GM19328 (cell line): Measurements from ENCODE around the gene CFAP97.
"Not testable (repeated sequence)": the region's sequence is repeated elsewhere in the genome, so short reads cannot be mapped to it uniquely, and the experiment has no call there.

Experiments used
- ATAC-seq: cut with Tn5 transposase; IDR thresholded peaks from one replicate; pipeline ENCODE4 v1.9.1; 2021; ENCODE audit warnings: mild to moderate bottlenecking, moderate library complexity; ENCODE audit not compliant: unreplicated experiment

CFAP97 gene

GRCh38 chr4:185224597-185224996 is 20.8 kb upstream of the CFAP97 start:
- ATAC-seq = no peak

GRCh38 chr4:185222598-185222997 is 18.8 kb upstream of the CFAP97 start:
- no peak for ATAC-seq

DNA sequence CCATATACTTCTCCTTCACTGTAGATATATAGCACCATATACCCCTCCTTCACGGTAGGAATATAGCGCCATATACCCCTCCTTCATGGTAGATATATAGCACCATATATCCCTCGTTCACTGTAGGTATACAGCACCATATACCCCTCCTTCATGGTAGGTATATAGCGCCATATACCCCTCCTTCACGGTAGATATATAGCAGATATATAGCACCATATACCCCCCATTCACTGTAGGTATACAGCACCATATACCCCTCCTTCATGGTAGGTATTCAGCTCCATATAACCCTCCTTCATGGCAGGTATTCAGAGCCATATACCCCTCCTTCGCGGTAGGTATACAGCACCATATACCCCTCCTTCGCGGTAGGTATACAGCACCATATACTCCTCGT is 18.1 kb upstream of the CFAP97 start:
- no peak for ATAC-seq

DNA sequence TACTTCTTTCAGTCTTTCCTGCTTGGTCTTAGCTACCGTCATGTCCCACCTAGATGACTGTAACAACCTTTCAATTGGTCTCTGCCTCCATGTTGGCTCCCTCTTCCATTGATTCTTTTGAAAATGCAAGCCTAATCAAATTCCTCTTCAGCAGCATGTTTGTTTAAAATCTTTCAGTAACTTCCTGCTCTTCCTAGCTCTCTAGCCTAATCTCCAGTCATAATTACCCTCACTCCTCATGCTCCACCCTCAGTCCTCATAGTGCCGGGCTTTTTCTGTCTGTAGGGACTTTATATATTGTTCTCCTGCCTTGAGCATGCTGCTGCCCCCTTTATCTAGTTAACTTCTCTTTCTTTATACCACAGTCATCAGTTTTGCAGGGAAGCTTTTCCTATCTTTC is 17.7 kb upstream of the CFAP97 start:
- ATAC-seq = no peak

- peak; percentile 66 for ATAC-seq
Observed at GRCh38 chr4:185219551-185220344, 15.9 kb upstream of the CFAP97 start.

DNA sequence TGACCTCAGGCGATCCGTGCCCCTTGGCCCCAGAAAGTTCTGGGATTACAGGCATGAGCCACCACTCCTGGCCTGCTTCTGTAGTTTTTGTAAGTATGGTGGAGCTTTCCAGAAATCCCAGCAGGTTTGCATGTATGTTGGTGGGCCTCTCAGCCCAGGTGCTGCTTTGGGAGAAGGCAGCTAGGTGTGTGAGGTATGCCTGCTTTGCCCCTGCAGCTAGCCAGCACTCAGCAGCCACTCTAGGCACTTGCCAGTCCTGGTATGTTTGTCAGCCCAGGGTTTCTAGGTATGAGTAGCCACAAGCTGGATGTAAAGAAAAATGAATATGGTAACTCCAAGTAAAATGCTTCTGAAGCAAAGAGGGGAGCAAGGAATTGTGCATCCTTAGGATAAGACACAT is 14.5 kb upstream of the CFAP97 start:
- ATAC-seq = no peak

DNA sequence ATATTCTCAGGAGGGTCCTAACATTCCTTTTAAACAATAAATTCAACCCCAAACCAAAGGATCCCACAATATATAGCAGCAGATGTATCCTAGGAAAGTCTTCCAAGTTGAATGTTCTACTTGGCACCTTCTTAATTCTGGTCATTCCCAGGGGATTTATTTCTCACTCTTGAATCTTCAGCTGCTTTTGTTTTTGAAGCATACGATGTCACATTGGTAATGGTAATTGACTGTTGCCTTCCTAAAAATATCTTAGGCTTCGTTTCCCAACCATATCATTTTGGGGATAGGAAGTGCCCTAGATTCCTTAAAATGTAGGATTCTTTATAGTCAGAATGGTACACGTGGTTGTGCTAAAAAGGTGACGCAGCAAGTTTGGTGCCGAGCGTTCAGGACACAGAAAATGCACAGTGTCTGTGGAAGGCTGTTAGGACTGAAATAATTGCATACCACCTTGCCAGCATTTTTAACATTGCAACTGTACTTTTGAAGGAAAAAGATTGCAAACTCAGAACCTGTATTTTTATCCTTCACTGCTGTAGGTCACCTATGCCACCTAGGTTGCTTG is 13.7 kb upstream of the CFAP97 start:
- no peak for ATAC-seq

- no peak for ATAC-seq
Observed at GRCh38 chr4:185215261-185215660, 11.5 kb upstream of the CFAP97 start.

DNA sequence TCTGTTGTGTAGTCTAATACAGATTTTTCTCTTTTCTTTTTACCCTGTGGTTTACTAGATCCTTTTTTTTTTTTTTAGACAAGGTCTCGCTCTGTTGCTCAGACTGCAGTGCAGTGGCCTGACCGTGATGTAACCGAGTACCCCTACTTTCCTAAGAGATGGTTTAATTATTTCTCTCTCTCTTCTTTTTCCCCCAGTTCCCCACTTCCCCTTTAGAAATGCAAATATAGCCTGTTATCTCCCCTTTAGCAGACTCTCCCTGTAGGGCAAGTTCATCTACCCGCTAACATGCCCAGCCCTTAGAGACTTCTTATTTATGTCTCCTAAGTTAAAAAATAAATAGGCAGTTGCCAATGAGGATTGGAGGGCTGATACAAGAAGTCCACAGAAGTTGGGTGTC is 10.1 kb upstream of the CFAP97 start:
- peak; percentile 28 for ATAC-seq

GRCh38 chr4:185212581-185212980 is 8.8 kb upstream of the CFAP97 start:
- ATAC-seq = no peak

- no peak for ATAC-seq
Observed at GRCh38 chr4:185211641-185212040, 7.8 kb upstream of the CFAP97 start.

GRCh38 chr4:185211035-185211434 is 7.2 kb upstream of the CFAP97 start:
- ATAC-seq = no peak

DNA sequence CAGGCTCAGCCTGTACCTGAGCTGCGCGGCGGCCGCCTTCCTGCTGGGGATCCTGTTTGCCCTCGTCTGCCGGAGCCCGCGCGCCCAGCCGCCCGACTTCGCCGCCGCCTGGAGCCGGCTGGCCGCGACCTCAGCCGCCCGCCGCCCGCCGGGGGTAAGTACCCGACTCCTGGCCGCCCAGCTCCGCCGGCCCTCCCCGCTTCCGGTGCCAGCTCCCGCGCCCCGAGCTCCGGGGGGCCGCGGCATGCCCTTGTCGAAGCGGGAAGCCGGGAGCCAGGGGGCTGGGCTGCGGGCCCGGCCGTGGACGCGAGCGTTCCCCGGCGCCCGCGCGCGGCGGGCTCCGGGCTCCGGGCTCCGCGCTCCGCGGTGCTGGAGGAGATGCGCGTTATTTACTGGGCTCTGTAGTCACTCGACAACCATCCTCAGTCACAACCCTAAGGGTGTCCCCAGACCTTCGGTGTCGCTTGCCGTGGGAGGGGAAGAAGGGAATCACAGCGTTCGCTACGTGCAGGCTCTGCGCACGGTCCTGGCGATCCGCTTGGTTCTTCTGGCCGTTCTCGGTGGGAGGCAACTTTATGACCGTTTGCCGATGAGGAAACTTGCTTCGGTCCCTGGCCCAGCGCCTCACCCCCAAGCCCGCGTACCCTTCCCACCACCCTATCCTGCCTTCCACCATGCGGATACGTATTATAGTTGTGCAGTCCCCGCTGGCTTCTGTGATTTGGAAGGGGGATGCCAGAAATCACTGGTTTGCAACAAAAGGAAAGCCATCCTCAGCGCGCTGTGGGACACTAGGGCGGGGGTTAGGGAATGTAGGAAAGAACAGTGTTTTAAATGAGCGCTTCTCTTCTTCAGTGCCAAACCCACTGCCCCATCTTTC is 6.5 kb upstream of the CFAP97 start:
- ATAC-seq = peak; percentile 15

DNA sequence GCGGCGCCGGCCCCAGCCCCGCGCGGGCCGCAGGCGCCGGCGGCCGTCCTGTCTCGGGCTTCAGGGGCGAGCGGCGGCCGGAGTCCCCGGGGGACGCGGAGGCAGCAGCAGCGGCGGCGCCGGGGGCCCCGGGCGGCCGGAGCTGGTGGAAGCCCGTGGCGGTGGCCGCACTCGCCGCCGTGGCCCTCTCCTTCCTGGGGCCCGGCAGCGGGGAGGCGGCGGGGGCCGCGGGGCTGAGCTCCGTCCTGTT is 6.0 kb upstream of the CFAP97 start:
- not testable (repeated sequence) for ATAC-seq

- ATAC-seq = peak; percentile 72
Observed at GRCh38 chr4:185209031-185209851, 5.4 kb upstream of the CFAP97 start, which contains the start of gene SNX25. TSS of gene SNX25 (plus strand) at chr4:185209598. CDS start at chr4:185209827, 229 bp downstream.

DNA sequence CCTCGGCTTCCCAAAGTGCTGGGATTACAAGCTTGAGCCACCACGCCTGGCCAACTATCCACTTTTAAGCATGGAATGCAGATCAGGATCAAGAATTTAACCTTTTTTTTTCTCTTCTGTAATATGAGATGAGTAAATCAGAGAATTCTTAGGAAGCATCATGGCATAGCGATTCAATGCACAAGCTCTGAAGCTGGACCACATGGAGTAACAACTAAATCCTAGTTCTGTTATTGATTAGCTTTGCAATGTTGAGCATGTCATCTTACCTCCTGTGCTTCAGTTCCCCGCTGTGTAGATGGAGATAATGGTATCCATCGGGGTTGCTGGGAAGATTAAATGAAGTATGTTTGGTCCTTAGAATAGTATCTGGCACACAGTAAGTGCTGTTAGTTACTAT is 3.7 kb upstream of the CFAP97 start:
- no peak for ATAC-seq

DNA sequence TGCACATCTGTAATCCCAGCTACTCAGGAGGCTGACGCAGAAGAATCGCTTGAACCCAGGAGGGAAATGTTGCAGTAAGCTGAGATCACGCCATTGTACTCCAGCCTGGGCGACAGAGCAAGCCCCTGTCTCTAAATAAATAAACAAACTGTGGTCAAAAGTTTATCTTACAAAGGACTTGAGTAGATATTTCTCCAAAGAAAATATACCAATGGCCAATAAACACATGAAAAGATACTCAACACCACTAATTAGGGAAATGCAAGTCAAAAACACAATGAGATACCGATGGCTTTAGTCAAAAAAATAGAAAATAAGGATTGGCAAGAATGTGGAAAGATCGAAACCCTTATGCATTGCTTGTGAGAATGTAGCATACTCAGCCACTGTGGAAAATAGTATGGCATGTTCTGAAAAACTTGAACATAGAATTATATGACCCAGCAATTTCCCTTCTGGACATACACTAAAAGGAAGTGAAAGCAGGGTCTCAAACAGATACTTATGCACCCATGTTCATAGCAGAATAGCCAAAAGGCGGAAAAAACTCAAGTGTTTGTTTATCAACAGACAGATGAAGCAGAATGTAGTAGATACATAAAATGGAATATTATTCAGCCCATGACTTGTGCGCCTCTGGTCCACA is 2.0 kb upstream of the CFAP97 start:
- no peak for ATAC-seq

DNA sequence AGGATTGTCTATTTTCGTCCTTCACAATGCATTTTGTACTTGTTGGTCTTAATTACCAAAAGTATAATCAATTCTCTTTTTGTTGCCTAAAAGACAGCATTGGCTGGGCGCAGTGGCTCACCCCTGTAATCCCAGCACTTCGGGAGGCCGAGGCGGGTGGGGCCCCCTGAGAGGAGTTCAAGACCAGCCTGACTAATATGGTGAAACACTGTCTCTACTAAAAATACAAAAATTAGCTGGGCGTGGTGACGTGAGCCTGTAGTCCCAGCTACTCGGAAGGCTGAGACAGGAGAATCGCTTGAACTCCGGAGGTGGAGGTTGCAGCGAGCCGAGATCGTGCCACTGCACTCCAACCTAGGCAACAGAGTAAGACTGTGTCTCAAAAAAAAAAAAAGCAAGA is 1.3 kb upstream of the CFAP97 start:
- ATAC-seq = not testable (repeated sequence)

DNA sequence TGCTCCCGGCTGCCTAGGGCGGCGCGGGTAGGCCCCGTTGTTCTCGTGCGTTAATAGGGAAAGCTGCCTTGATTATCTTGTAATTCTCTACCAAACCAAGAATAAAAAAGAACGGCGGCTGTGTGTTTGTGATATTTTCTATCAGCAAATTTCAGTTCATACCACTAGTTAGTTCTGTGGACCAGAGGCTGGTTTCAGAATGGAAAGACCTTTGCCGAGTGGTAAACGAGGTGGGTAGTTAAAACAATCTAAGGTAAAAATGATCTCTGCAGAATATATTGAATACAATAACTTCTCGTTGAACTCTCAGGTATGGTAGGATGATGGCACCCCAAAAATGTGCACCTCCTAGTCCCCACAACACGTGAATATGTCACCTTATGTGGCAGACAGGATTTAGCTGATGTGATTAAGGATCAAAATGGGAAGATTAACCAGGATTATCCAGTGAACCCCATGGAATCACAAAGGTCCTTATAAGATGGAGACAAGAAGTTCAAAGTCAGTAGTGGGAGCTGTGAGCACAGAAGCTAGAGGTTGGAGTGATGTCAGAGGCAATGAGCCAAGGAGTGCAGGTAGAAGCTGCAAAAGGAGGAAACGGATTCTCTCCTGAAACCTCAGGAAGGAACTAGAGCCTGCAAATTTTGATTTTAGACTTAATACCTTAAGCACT is 574 bp upstream of the CFAP97 start:
- no peak for ATAC-seq

DNA sequence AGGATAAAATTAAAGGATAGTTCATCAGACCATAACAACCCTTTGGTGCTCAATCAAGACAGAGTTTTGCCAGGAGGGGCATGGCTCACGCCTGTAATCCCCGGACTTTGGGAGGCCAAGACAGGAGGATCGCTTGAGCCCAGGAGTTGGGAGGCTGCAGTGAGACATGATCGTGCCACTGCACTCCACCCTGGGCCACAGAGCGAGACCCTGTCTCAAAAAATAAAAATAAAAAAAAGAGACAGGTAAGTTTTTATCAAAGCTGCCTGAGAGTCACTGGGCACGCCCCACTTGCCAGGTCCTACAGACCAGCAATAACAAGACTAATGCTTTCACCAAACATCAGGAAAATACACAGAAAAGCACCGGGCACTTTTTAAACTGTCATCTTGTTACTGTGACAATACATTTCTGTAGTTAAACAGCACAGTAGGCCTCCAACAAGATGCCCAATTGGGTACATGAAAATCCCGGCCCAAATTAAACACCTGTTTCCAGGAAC is 765 bp downstream of the CFAP97 start:
- ATAC-seq = no peak
